ENCODE measurements around the gene RAPGEF4. TPM values are rescaled to one million over a fixed set of nuclear protein-coding genes. Genes with fewer than 3 reads are reported as not detected.

The RAPGEF4 gene
- total and polyA plus RNA-seq, 9 of the 15 experiments (the other 6 are each of a cell fraction or from before 2014, with no cell fraction given), result 0.04 to 0.33 (median 0.13) TPM; not detected in 6

DNA sequence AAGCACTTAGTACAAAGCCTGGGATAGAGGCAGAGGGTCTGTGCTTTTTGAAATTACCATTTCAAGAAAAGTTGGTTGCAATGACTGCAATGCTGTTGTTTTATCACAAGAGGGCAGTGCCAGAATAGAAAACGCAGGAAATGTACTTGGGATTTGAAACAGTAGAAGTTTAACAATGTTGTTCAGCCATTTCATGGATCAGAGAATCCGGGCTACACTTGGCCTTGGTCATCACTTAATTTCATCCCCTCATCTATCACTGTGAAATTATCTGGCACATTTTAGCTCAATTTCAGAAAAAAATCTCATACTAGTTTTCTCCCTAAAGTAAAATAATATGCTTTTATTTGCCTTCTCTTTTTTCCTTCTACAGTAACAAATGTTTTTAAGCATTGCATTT is 70.8 kb downstream of the RAPGEF4 start:
- no peak overlapping the region for H2AFZ ChIP-seq (ENCODE audit: low read depth, low read length)
- WGBS (ENCODE audit: insufficient coverage, low coverage, missing lambda C conversion rate), result 0% methylated on average over 2 of the region's 2 CpGs
- FAIRE-seq, result peak; percentile 79
- TF ChIP-seq DEAF1 (CRISPR knock-in tag; IDR thresholded peaks at IDR 0.05) (peak; percentile 78), ARHGAP35 (IDR thresholded peaks at IDR 0.05; ENCODE audit: partially characterized antibody) (no peak), ZKSCAN1 (IDR thresholded peaks at IDR 0.05; ENCODE audit: low read depth, low read length) (no peak), SIRT6 (IDR thresholded peaks at IDR 0.05; ENCODE audit: low read depth, low read length) (no peak), RFX7 (CRISPR knock-in tag; IDR thresholded peaks at IDR 0.05) (no peak), HCFC1 (IDR thresholded peaks at IDR 0.05; ENCODE audit: low read depth, low read length) (no peak), ZNF444 (CRISPR knock-in tag; IDR thresholded peaks at IDR 0.05) (no peak), CTCF (IDR thresholded peaks at IDR 0.05 in 2 of 3, conservative IDR thresholded peaks at IDR 0.05 in 1 of 3; ENCODE audit: insufficient read depth in 2 of 3, low read depth in 1 of 3, low read length in 3 of 3) (peak; percentile 66 to 88 (median 80))

More for the DNA sequence above, 70.8 kb downstream of the RAPGEF4 start:
- Histone ChIP-seq H3K27ac (ENCODE audit: extremely low read depth, low read depth, low read length) (no peak overlapping the region), H3K4me2 (ENCODE audit: insufficient read depth, low read length) (no peak overlapping the region), H3K79me2 (ENCODE audit: control insufficient read depth, insufficient read depth, low read length) (no peaks in the 10 kb centered on the region), H4K20me1 (replicated peaks; ENCODE audit: control insufficient read depth, insufficient read depth, low read length) (no peaks in the 10 kb centered on the region), H3K9me1 (ENCODE audit: control insufficient read depth, insufficient read depth, low read length) (no peaks in the 10 kb centered on the region), H3K36me3 (ENCODE audit: control insufficient read depth, insufficient read depth, low read length) (no peaks in the 10 kb centered on the region), H3K9me3 (replicated peaks; ENCODE audit: control insufficient read depth, insufficient read depth, low read depth, low read length) (no peaks in the 10 kb centered on the region), H3K27me3 (ENCODE audit: control insufficient read depth in 2 of 2, insufficient read depth in 2 of 2, low read length in 2 of 2) (no peaks in the 10 kb centered on the region), H3K9ac (ENCODE audit: insufficient read depth in 1 of 2, low read depth in 2 of 2, low read length in 2 of 2) (no peak overlapping the region), H3K4me3 (no peak overlapping the region), H3K4me1 (replicated peaks in 1 of 2; ENCODE audit: control insufficient read depth in 2 of 2, insufficient read depth in 2 of 2, low read length in 2 of 2) (no peaks in the 10 kb centered on the region)
- intact Hi-C loops (cut with micrococcal nuclease), result loop anchor here (2.0 kb wide), 2 partner anchors 126 to 220 kb away; no protein-coding TSS in a partner anchor
- BruUV-seq (replicated peaks), result no TSS peak
- ChIA-PET POLR2A (no interaction called here), CTCF (ENCODE audit: low intra/inter-chr PET ratio) (interaction anchor here (0.6 to 2.3 kb wide), 2 partner anchors 125 to 1539 kb away, joined by 3 to 15 read pairs; no protein-coding TSS in a partner anchor)
- peak; percentile 51 for ATAC-seq
- DNase-seq (ENCODE audit: extremely low read depth in 1 of 4, low spot score in 3 of 4), result peak; percentile 17 to 38 (median 26)
- in situ Hi-C loops (cut with MboI), result loop anchor here (5.0 kb wide), 1 partner anchor 126 kb away; no protein-coding TSS in a partner anchor

Measured in K562 (cell line).